Prostate gland (tissue), 2 donors: Measurements from ENCODE around the gene CREG1. TPM values are rescaled to one million over a fixed set of nuclear protein-coding genes. Genes with fewer than 3 reads are reported as not detected.

ENCODE experiments used
- DNase-seq: peaks from one replicate; pipeline ENCODE4 v3.0.0-alpha.2; 2019; ENCODE audit warnings: low spot score
- H3K27ac ChIP-seq, 2 donors: fragments of 200-600 bp; sonication (generic); 2 replicates each; pipeline ENCODE4 v1.5.1; 2017 to 2019
- H3K27me3 ChIP-seq: fragments of 200-600 bp; sonication (generic); replicated peaks from 2 replicates; pipeline ENCODE4 v1.5.1; 2019; ENCODE audit not compliant: insufficient read depth
- H3K36me3 ChIP-seq, 2 donors: fragments of 200-600 bp; sonication (generic); 1 replicate in 1 of 2; 2 replicates in 1 of 2; pipeline versions ENCODE4 v1.5.1 to v1.8.1; 2017 to 2019
- H3K4me1 ChIP-seq: fragments of 200-600 bp; sonication (generic); replicated peaks from 2 replicates; pipeline ENCODE4 v1.5.1; 2019
- H3K4me3 ChIP-seq, 2 donors: fragments of 200-600 bp; sonication (generic); 2 replicates each; pipeline ENCODE4 v1.5.1; 2017 to 2019
- H3K9me3 ChIP-seq: fragments of 200-600 bp; sonication (generic); 2 replicates; pipeline ENCODE4 v1.5.1; 2017
- POLR2A ChIP-seq: fragments of 450-650 bp; IDR thresholded peaks from one replicate; pipeline ENCODE4 v1.6.1; 2016; ENCODE audit warnings: antibody characterized with exemption, mild to moderate bottlenecking
- POLR2AphosphoS5 ChIP-seq: sonication (generic); formaldehyde crosslinking; IDR thresholded peaks from one replicate; pipeline ENCODE4 v1.6.1; 2017; ENCODE audit warnings: antibody characterized with exemption
- WGBS: methylation state at CpG from one replicate; pipeline ENCODE4 v1.1.5; 2018; 5-methylcytosine and 5-hydroxymethylcytosine counted together
- intact Hi-C: fragments of 100-400 bp; cut with DNase I; formaldehyde crosslinking; loops from one replicate; pipeline ENCODE4 v1.14.2; 2022
- total RNA-seq, 2 donors: library from RNA; depleted of rRNA; stranded (reverse); fragments of >200 nt; gene quantifications; one replicate each; pipeline ENCODE4 v1.1.0, GENCODE V29; 2016
- TF ChIP-seq, protein P1 (sequence below), 4 experiments: fragments of 200-600 bp in 2 of 4; fragments of 450-650 bp in 2 of 4; sonication (generic) in 2 of 4; IDR thresholded peaks; 1 replicate in 3 of 4; 2 replicates in 1 of 4; pipeline ENCODE4 v1.5.1; 2016 to 2019; ENCODE audit warnings: antibody characterized with exemption in 4 of 4, mild to moderate bottlenecking in 2 of 4, moderate library complexity in 2 of 4

Gene CREG1
- total RNA-seq, 2 donors from 2014 or later, result 132 to 204 TPM

GRCh38 chr1:167499664-167500101 lies 53.9 kb downstream of the CREG1 start:
- 49% methylated on average over 3 of the region's 3 CpGs for WGBS
- peaks cover 2% of the 10 kb centered on the region for H3K27me3 ChIP-seq
- H3K36me3 ChIP-seq, result no peaks in the 10 kb centered on the region
- DNase-seq, result no peak
- intact Hi-C loops, result no loop called here
- TF ChIP-seq POLR2A, result no peak
- TF ChIP-seq, protein P1, sequence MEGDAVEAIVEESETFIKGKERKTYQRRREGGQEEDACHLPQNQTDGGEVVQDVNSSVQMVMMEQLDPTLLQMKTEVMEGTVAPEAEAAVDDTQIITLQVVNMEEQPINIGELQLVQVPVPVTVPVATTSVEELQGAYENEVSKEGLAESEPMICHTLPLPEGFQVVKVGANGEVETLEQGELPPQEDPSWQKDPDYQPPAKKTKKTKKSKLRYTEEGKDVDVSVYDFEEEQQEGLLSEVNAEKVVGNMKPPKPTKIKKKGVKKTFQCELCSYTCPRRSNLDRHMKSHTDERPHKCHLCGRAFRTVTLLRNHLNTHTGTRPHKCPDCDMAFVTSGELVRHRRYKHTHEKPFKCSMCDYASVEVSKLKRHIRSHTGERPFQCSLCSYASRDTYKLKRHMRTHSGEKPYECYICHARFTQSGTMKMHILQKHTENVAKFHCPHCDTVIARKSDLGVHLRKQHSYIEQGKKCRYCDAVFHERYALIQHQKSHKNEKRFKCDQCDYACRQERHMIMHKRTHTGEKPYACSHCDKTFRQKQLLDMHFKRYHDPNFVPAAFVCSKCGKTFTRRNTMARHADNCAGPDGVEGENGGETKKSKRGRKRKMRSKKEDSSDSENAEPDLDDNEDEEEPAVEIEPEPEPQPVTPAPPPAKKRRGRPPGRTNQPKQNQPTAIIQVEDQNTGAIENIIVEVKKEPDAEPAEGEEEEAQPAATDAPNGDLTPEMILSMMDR (IDR thresholded peaks at IDR 0.05), result no peak
- no peak for TF ChIP-seq POLR2AphosphoS5
- no peak overlapping the region for H3K4me3 ChIP-seq
- H3K27ac ChIP-seq, result no peak overlapping the region
- H3K4me1 ChIP-seq, result no peaks in the 10 kb centered on the region
- no peaks in the 10 kb centered on the region for H3K9me3 ChIP-seq

DNA sequence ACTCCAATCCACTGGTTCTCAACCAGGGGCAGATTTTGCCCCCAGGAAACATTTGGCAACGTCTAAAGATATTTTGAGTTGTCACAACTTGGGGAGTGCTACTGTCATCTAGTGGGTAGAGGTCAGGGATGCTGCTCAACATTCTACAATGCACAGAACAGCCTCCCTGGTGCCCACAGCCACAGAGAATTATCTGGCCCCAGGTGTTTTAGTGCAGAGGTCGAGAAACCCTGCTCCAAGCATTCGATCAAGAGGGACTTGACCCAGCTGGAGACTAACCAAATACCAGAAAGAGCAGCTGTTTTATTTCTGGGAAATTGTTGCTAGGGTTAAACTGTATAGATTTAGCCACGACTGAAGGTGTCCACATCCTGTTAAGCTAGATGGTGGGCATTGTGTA lies 54.5 kb downstream of the CREG1 start:
- H3K9me3 ChIP-seq, result no peaks in the 10 kb centered on the region
- no peak for DNase-seq
- no peak overlapping the region for H3K27ac ChIP-seq
- no peak overlapping the region for H3K4me3 ChIP-seq
- intact Hi-C loops, result no loop called here
- no peaks in the 10 kb centered on the region for H3K36me3 ChIP-seq
- WGBS, result 71% methylated on average over 4 of the region's 4 CpGs
- no peaks in the 10 kb centered on the region for H3K4me1 ChIP-seq
- H3K27me3 ChIP-seq, result peaks cover 2% of the 10 kb centered on the region
- TF ChIP-seq, protein P1 (IDR thresholded peaks at IDR 0.05), result no peak
- TF ChIP-seq POLR2A (no peak), POLR2AphosphoS5 (no peak)

- 65% methylated on average over 11 of the region's 11 CpGs for WGBS
- no peak for DNase-seq
Measured at GRCh38 chr1:167496797-167497619, 56.6 kb downstream of the CREG1 start.

GRCh38 chr1:167493372-167493771 lies 60.2 kb downstream of the CREG1 start:
- TF ChIP-seq POLR2A (no peak), POLR2AphosphoS5 (no peak)
- TF ChIP-seq, protein P1 (IDR thresholded peaks at IDR 0.05), result no peak
- Histone ChIP-seq H3K27me3 (no peaks in the 10 kb centered on the region), H3K36me3 (no peaks in the 10 kb centered on the region), H3K27ac (no peak overlapping the region), H3K9me3 (no peaks in the 10 kb centered on the region), H3K4me3 (no peak overlapping the region), H3K4me1 (no peaks in the 10 kb centered on the region)
- intact Hi-C loops, result no loop called here
- DNase-seq, result no peak
- 100% methylated on average over 2 of the region's 2 CpGs for WGBS

More at GRCh38 chr1:167496797-167497619, 56.6 kb downstream of the CREG1 start:
- no peak for TF ChIP-seq POLR2A
- TF ChIP-seq, protein P1 (IDR thresholded peaks at IDR 0.05), result no peak
- no peak for TF ChIP-seq POLR2AphosphoS5
- no peaks in the 10 kb centered on the region for H3K4me1 ChIP-seq
- H3K9me3 ChIP-seq, result no peaks in the 10 kb centered on the region
- no peak overlapping the region for H3K27ac ChIP-seq
- peaks cover 2% of the 10 kb centered on the region for H3K27me3 ChIP-seq
- H3K4me3 ChIP-seq, result no peak overlapping the region
- intact Hi-C loops, result no loop called here
- H3K36me3 ChIP-seq, result no peaks in the 10 kb centered on the region

- H3K27me3 ChIP-seq, result no peaks in the 10 kb centered on the region
- no peak overlapping the region for H3K27ac ChIP-seq
- TF ChIP-seq POLR2AphosphoS5 (no peak), POLR2A (no peak)
- TF ChIP-seq, protein P1 (IDR thresholded peaks at IDR 0.05), result no peak
- no peaks in the 10 kb centered on the region for H3K36me3 ChIP-seq
- WGBS, result 74% methylated on average over 5 of the region's 5 CpGs
- no peak for DNase-seq
- H3K4me3 ChIP-seq, result no peak overlapping the region
- intact Hi-C loops, result no loop called here
- no peaks in the 10 kb centered on the region for H3K9me3 ChIP-seq
- no peaks in the 10 kb centered on the region for H3K4me1 ChIP-seq
Measured at GRCh38 chr1:167492481-167492910, 61.1 kb downstream of the CREG1 start.
